HEK293 (cell line): ENCODE results near the gene UNC45B.

Source experiments
- CTCF ChIA-PET: fragments of 350-600 bp; formaldehyde crosslinking; extraction: SDS; loops from one replicate; lab custom pipeline; 2021; ENCODE audit warnings: antibody characterized with exemption; lab: Yijun Ruan, JAX
- POLR2A ChIA-PET: fragments of 300-600 bp; formaldehyde crosslinking; extraction: SDS; loops from one replicate; lab custom pipeline; 2020; ENCODE audit warnings: antibody characterized with exemption, inconsistent platforms; lab: Yijun Ruan, JAX
- H3K27ac ChIP-seq: fragments of 200-500 bp; sonication (Bioruptor generic); 2 replicates; pipeline ENCODE4 v1.5.1; 2014; ENCODE audit warnings: low read depth, low read length, control low read depth, inconsistent platforms; ENCODE audit errors: extremely low read depth
- H3K36me3 ChIP-seq, 2 experiments: fragments of 200-500 bp in 1 of 2; sonication (Bioruptor generic) in 1 of 2; 1 replicate in 1 of 2; 2 replicates in 1 of 2; pipeline ENCODE4 v1.5.1; 2014 to 2017; ENCODE audit warnings: inconsistent platforms in 2 of 2, low read length in 2 of 2; ENCODE audit not compliant: control insufficient read depth in 2 of 2, insufficient read depth in 1 of 2
- H3K4me1 ChIP-seq: fragments of 200-500 bp; sonication (Bioruptor generic); 2 replicates; pipeline ENCODE4 v1.5.1; 2014; ENCODE audit warnings: mild to moderate bottlenecking, low read length, inconsistent platforms; ENCODE audit not compliant: control insufficient read depth, insufficient read depth
- H3K4me3 ChIP-seq: 2 replicates; pipeline ENCODE4 v1.5.1; 2011; ENCODE audit warnings: low read depth, mild to moderate bottlenecking, control low read depth, low read length, moderate library complexity
- H3K9me3 ChIP-seq: fragments of 200-500 bp; sonication (Bioruptor generic); 2 replicates; pipeline ENCODE4 v1.5.1; 2014; ENCODE audit warnings: low read depth, low read length, inconsistent platforms; ENCODE audit not compliant: control insufficient read depth, insufficient read depth
- FEZF1 ChIP-seq: fragments of 450-650 bp; formaldehyde crosslinking; IDR thresholded peaks from 2 replicates; pipeline ENCODE4 v1.5.1; 2016; ENCODE audit warnings: missing biosample characterization, missing genetic modification characterization
- GFI1B ChIP-seq: fragments of 450-650 bp; formaldehyde crosslinking; IDR thresholded peaks from 2 replicates; pipeline ENCODE4 v1.5.1; 2016; ENCODE audit warnings: missing biosample characterization, missing genetic modification characterization
- HOXD13 ChIP-seq: sonication (generic); formaldehyde crosslinking; IDR thresholded peaks from 2 replicates; pipeline ENCODE4 v1.8.0; 2022; ENCODE audit warnings: missing genetic modification reagents, borderline replicate concordance
- OVOL3 ChIP-seq: fragments of 450-650 bp; formaldehyde crosslinking; IDR thresholded peaks from 2 replicates; pipeline ENCODE4 v1.5.1; 2016; ENCODE audit warnings: missing biosample characterization, missing genetic modification characterization
- TRIM28 ChIP-seq: IDR thresholded peaks from 2 replicates; pipeline ENCODE4 v1.6.1; 2011; ENCODE audit warnings: low read length, control low read depth, borderline replicate concordance
- ZBTB17 ChIP-seq: fragments of 450-650 bp; formaldehyde crosslinking; IDR thresholded peaks from 2 replicates; pipeline ENCODE4 v1.5.1; 2016; ENCODE audit warnings: missing biosample characterization, missing genetic modification characterization
- ZIC2 ChIP-seq: fragments of 450-650 bp; formaldehyde crosslinking; IDR thresholded peaks from 2 replicates; pipeline ENCODE4 v1.5.1; 2016; ENCODE audit warnings: missing biosample characterization, missing genetic modification characterization
- ZNF10 ChIP-seq: fragments of 450-650 bp; formaldehyde crosslinking; IDR thresholded peaks from 2 replicates; pipeline ENCODE4 v1.5.1; 2017; ENCODE audit warnings: missing biosample characterization, missing genetic modification characterization
- ZNF23 ChIP-seq: fragments of 450-650 bp; formaldehyde crosslinking; IDR thresholded peaks from 2 replicates; pipeline ENCODE4 v1.5.1; 2016; ENCODE audit warnings: missing biosample characterization, missing genetic modification characterization, borderline replicate concordance
- ZNF248 ChIP-seq: fragments of 450-650 bp; formaldehyde crosslinking; IDR thresholded peaks from 2 replicates; pipeline ENCODE4 v1.5.1; 2017; ENCODE audit warnings: missing biosample characterization, missing genetic modification characterization
- ZNF311 ChIP-seq: fragments of 450-650 bp; formaldehyde crosslinking; IDR thresholded peaks from 2 replicates; pipeline ENCODE4 v1.5.1; 2017; ENCODE audit warnings: missing biosample characterization, missing genetic modification characterization, borderline replicate concordance
- ZNF366 ChIP-seq: fragments of 450-650 bp; formaldehyde crosslinking; conservative IDR thresholded peaks from 2 replicates; pipeline ENCODE4 v1.5.1; 2016; ENCODE audit warnings: missing biosample characterization, missing genetic modification characterization
- ZNF37A ChIP-seq: fragments of 450-650 bp; IDR thresholded peaks from 2 replicates; pipeline ENCODE4 v1.5.1; 2018; ENCODE audit warnings: missing biosample characterization, missing genetic modification characterization
- ZNF433 ChIP-seq: fragments of 450-650 bp; formaldehyde crosslinking; IDR thresholded peaks from 2 replicates; pipeline ENCODE4 v1.5.1; 2016; ENCODE audit warnings: missing biosample characterization, missing genetic modification characterization, low read depth
- ZNF501 ChIP-seq: fragments of 450-650 bp; formaldehyde crosslinking; IDR thresholded peaks from 2 replicates; pipeline ENCODE4 v1.5.1; 2016; ENCODE audit warnings: missing biosample characterization, missing genetic modification characterization
- ZNF514 ChIP-seq: fragments of 450-650 bp; formaldehyde crosslinking; IDR thresholded peaks from 2 replicates; pipeline ENCODE4 v1.5.1; 2016; ENCODE audit warnings: missing biosample characterization, missing genetic modification characterization
- ZSCAN16 ChIP-seq: fragments of 450-650 bp; formaldehyde crosslinking; IDR thresholded peaks from 2 replicates; pipeline ENCODE4 v1.5.1; 2016; ENCODE audit warnings: missing biosample characterization, missing genetic modification characterization
- TF ChIP-seq, protein P1 (sequence below): fragments of 450-650 bp; formaldehyde crosslinking; IDR thresholded peaks from 2 replicates; pipeline ENCODE4 v1.5.1; 2016; ENCODE audit warnings: missing biosample characterization, missing genetic modification characterization
- TF ChIP-seq, protein P2 (sequence below): sonication (generic); formaldehyde crosslinking; IDR thresholded peaks from 2 replicates; pipeline ENCODE4 v1.8.1; 2022; ENCODE audit warnings: mild to moderate bottlenecking, moderate library complexity, missing genetic modification reagents
- TF ChIP-seq, protein P3 (sequence below): fragments of 450-650 bp; formaldehyde crosslinking; IDR thresholded peaks from 2 replicates; pipeline ENCODE4 v1.5.1; 2016; ENCODE audit warnings: missing biosample characterization, missing genetic modification characterization
- TF ChIP-seq, protein P4 (sequence below): fragments of 450-650 bp; formaldehyde crosslinking; IDR thresholded peaks from 2 replicates; pipeline ENCODE4 v1.5.1; 2016; ENCODE audit warnings: missing biosample characterization, missing genetic modification characterization, low read depth
- TF ChIP-seq, protein P5 (sequence below): fragments of 450-650 bp; formaldehyde crosslinking; optimal IDR thresholded peaks from 2 replicates; pipeline ENCODE3; 2016; ENCODE audit warnings: missing biosample characterization, mild to moderate bottlenecking, missing genetic modification characterization
- TF ChIP-seq, protein P6 (sequence below): fragments of 450-650 bp; formaldehyde crosslinking; IDR thresholded peaks from 2 replicates; pipeline ENCODE4 v1.5.0; 2017; ENCODE audit warnings: missing biosample characterization, missing genetic modification characterization, borderline replicate concordance

The UNC45B gene

DNA sequence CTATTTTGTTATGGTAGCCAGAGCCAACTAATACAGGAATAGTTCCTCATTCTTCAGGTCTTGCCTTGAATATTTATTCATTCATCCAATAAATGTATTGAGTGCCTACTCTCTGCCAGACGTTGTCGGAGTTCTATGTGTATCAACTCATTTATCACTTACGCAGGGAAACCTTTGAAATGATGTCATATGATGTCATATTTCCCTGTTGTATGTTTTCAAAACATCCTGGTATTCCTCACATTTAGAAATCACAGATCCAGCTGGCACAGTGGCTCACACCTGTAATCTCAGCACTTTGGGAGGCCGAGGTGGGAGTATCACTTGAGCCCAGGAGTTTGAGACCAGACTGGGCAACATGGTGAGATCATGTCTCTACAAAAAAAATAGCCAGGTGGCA is 2.8 kb upstream of the UNC45B start:
- TF ChIP-seq HOXD13 (CRISPR knock-in tag) (no peak), ZNF311 (tag by site-specific recombination) (no peak), GFI1B (tag by site-specific recombination) (no peak)
- TF ChIP-seq, protein P1, sequence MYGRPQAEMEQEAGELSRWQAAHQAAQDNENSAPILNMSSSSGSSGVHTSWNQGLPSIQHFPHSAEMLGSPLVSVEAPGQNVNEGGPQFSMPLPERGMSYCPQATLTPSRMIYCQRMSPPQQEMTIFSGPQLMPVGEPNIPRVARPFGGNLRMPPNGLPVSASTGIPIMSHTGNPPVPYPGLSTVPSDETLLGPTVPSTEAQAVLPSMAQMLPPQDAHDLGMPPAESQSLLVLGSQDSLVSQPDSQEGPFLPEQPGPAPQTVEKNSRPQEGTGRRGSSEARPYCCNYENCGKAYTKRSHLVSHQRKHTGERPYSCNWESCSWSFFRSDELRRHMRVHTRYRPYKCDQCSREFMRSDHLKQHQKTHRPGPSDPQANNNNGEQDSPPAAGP (tag by site-specific recombination): no peak
- TF ChIP-seq, protein P2, sequence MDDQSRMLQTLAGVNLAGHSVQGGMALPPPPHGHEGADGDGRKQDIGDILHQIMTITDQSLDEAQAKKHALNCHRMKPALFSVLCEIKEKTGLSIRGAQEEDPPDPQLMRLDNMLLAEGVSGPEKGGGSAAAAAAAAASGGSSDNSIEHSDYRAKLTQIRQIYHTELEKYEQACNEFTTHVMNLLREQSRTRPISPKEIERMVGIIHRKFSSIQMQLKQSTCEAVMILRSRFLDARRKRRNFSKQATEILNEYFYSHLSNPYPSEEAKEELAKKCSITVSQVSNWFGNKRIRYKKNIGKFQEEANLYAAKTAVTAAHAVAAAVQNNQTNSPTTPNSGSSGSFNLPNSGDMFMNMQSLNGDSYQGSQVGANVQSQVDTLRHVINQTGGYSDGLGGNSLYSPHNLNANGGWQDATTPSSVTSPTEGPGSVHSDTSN (CRISPR knock-in tag): no peak
- TF ChIP-seq, protein P3, sequence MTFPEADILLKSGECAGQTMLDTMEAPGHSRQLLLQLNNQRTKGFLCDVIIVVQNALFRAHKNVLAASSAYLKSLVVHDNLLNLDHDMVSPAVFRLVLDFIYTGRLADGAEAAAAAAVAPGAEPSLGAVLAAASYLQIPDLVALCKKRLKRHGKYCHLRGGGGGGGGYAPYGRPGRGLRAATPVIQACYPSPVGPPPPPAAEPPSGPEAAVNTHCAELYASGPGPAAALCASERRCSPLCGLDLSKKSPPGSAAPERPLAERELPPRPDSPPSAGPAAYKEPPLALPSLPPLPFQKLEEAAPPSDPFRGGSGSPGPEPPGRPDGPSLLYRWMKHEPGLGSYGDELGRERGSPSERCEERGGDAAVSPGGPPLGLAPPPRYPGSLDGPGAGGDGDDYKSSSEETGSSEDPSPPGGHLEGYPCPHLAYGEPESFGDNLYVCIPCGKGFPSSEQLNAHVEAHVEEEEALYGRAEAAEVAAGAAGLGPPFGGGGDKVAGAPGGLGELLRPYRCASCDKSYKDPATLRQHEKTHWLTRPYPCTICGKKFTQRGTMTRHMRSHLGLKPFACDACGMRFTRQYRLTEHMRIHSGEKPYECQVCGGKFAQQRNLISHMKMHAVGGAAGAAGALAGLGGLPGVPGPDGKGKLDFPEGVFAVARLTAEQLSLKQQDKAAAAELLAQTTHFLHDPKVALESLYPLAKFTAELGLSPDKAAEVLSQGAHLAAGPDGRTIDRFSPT (tag by site-specific recombination): no peak
- TF ChIP-seq, protein P4, sequence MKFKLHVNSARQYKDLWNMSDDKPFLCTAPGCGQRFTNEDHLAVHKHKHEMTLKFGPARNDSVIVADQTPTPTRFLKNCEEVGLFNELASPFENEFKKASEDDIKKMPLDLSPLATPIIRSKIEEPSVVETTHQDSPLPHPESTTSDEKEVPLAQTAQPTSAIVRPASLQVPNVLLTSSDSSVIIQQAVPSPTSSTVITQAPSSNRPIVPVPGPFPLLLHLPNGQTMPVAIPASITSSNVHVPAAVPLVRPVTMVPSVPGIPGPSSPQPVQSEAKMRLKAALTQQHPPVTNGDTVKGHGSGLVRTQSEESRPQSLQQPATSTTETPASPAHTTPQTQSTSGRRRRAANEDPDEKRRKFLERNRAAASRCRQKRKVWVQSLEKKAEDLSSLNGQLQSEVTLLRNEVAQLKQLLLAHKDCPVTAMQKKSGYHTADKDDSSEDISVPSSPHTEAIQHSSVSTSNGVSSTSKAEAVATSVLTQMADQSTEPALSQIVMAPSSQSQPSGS (tag by site-specific recombination): peak; percentile 73
- no peak overlapping the region for H3K4me3 ChIP-seq
- POLR2A ChIA-PET: no interaction called here
- peaks cover 4% of the 10 kb centered on the region; the same call in 1 of the 2 replicates for H3K4me1 ChIP-seq
- CTCF ChIA-PET: interaction anchor here (0.7 kb wide), 1 partner anchor 23 kb away, joined by 3 read pairs; no protein-coding TSS in a partner anchor
- no peaks in the 10 kb centered on the region for H3K9me3 ChIP-seq
- no peak overlapping the region for H3K27ac ChIP-seq
- peaks cover 0 to 2% of the 10 kb centered on the region in 2 experiments; a peak in 2 of 3 replicates for H3K36me3 ChIP-seq

DNA sequence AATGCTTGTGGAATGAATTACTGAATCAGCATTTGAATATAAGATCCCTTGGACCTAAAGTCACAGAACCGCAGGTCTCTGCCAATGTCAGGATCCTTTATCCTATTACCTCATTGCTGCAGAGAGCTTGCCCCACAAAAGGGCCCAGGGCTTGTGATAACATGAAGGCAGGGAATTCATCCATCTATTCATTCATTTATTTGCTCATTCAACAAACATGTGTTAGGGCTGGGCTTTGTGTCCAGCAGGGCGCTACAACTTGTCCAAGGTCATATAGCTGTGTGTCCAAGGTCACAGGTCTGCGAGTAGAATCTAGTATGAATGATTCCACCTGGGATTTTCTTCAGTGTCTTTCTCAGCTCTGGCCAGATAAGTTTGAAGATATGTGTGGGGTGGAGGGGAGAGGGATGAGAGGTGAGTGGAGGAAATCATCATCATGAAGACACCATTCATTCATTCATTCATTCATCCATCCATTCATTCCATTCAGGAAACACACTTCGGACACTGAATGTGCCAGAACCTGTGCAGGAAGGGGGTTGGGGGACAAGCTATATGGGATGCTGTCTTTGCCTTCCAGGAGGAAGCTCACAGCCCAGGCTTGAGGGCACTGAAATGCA is 1.3 kb upstream of the UNC45B start:
- H3K36me3 ChIP-seq: no peaks in the 10 kb centered on the region
- H3K9me3 ChIP-seq: no peaks in the 10 kb centered on the region
- CTCF ChIA-PET: interaction anchor here (0.5 to 1.4 kb wide), 3 partner anchors 387 to 521 kb away, joined by 3 to 4 read pairs (median 3); no protein-coding TSS in a partner anchor
- POLR2A ChIA-PET: no interaction called here
- H3K4me3 ChIP-seq: no peak overlapping the region
- no peak for TF ChIP-seq OVOL3 (tag by site-specific recombination)
- TF ChIP-seq, protein P5, sequence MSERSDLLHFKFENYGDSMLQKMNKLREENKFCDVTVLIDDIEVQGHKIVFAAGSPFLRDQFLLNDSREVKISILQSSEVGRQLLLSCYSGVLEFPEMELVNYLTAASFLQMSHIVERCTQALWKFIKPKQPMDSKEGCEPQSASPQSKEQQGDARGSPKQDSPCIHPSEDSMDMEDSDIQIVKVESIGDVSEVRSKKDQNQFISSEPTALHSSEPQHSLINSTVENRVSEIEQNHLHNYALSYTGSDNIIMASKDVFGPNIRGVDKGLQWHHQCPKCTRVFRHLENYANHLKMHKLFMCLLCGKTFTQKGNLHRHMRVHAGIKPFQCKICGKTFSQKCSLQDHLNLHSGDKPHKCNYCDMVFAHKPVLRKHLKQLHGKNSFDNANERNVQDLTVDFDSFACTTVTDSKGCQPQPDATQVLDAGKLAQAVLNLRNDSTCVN (tag by site-specific recombination): no peak
- no peak for TF ChIP-seq ZNF501 (tag by site-specific recombination)
- TF ChIP-seq FEZF1: no peak
- TF ChIP-seq ZNF23 (tag by site-specific recombination): no peak
- TF ChIP-seq ZNF37A (tag by site-specific recombination): no peak
- no peak for TF ChIP-seq ZNF248 (tag by site-specific recombination)
- TF ChIP-seq ZIC2 (tag by site-specific recombination): no peak
- no peak for TF ChIP-seq TRIM28
- no peak for TF ChIP-seq ZNF433 (tag by site-specific recombination)
- no peak for TF ChIP-seq ZBTB17
- TF ChIP-seq, protein P6, sequence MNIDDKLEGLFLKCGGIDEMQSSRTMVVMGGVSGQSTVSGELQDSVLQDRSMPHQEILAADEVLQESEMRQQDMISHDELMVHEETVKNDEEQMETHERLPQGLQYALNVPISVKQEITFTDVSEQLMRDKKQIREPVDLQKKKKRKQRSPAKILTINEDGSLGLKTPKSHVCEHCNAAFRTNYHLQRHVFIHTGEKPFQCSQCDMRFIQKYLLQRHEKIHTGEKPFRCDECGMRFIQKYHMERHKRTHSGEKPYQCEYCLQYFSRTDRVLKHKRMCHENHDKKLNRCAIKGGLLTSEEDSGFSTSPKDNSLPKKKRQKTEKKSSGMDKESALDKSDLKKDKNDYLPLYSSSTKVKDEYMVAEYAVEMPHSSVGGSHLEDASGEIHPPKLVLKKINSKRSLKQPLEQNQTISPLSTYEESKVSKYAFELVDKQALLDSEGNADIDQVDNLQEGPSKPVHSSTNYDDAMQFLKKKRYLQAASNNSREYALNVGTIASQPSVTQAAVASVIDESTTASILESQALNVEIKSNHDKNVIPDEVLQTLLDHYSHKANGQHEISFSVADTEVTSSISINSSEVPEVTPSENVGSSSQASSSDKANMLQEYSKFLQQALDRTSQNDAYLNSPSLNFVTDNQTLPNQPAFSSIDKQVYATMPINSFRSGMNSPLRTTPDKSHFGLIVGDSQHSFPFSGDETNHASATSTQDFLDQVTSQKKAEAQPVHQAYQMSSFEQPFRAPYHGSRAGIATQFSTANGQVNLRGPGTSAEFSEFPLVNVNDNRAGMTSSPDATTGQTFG (tag by site-specific recombination): no peak
- no peak for TF ChIP-seq ZNF10 (tag by site-specific recombination)
- TF ChIP-seq ZNF514 (tag by site-specific recombination): no peak
- TF ChIP-seq ZSCAN16: no peak
- no peak for TF ChIP-seq ZNF366
- no peaks in the 10 kb centered on the region for H3K4me1 ChIP-seq
- no peak overlapping the region for H3K27ac ChIP-seq
